CD4-positive, alpha-beta T cell treated with Interleukin-15 for 1 hour (primary cell): ENCODE measurements around the gene ETV4.
"Not testable (repeated sequence)": the region's sequence is repeated elsewhere in the genome, so short reads cannot be mapped to it uniquely, and the experiment has no call there.

ENCODE experiments used
- DNase-seq: peaks from one replicate; pipeline ENCODE4 v3.0.0-alpha.2; 2020

Gene ETV4

GRCh38 chr17:43543300-43543699 lies 2.8 kb downstream of the ETV4 start:
- DNase-seq = no peak

GRCh38 chr17:43542859-43543258 lies 3.3 kb downstream of the ETV4 start:
- DNase-seq = no peak

- DNase-seq = no peak
Observed at GRCh38 chr17:43540821-43541674, 5.1 kb downstream of the ETV4 start.

- DNase-seq = no peak
Observed at GRCh38 chr17:43536236-43536992, 9.7 kb downstream of the ETV4 start.

- no peak for DNase-seq
Observed at GRCh38 chr17:43534909-43535308, 11.2 kb downstream of the ETV4 start.

- no peak for DNase-seq
Observed at GRCh38 chr17:43533699-43534098, 12.4 kb downstream of the ETV4 start.

- DNase-seq = no peak
Observed at GRCh38 chr17:43532581-43532980, 13.6 kb downstream of the ETV4 start.

GRCh38 chr17:43531955-43532354 lies 14.2 kb downstream of the ETV4 start:
- DNase-seq = no peak

- no peak for DNase-seq
Observed at GRCh38 chr17:43531082-43531378, 15.1 kb downstream of the ETV4 start.

GRCh38 chr17:43530288-43531081 lies 15.7 kb downstream of the ETV4 start:
- DNase-seq = no peak

- DNase-seq = no peak
Observed at GRCh38 chr17:43529947-43530287, 16.2 kb downstream of the ETV4 start.

GRCh38 chr17:43528988-43529814 lies 16.9 kb downstream of the ETV4 start:
- DNase-seq = no peak

GRCh38 chr17:43528319-43528987 lies 17.7 kb downstream of the ETV4 start:
- DNase-seq = no peak

GRCh38 chr17:43526886-43527648 lies 19.1 kb downstream of the ETV4 start:
- no peak for DNase-seq

GRCh38 chr17:43524945-43525575 lies 21.1 kb downstream of the ETV4 start:
- DNase-seq = no peak

GRCh38 chr17:43521389-43521788 lies 24.8 kb downstream of the ETV4 start:
- no peak for DNase-seq

GRCh38 chr17:43517615-43518386 lies 28.3 kb downstream of the ETV4 start:
- no peak for DNase-seq

- no peak for DNase-seq
Observed at GRCh38 chr17:43517161-43517560, 29.0 kb downstream of the ETV4 start.

- no peak for DNase-seq
Observed at GRCh38 chr17:43515656-43516055, 30.5 kb downstream of the ETV4 start.

- not testable (repeated sequence) for DNase-seq
Observed at GRCh38 chr17:43511199-43511598, 34.9 kb downstream of the ETV4 start.
